Measurements from ENCODE around the gene TET3. TPM values are rescaled to one million over a fixed set of nuclear protein-coding genes. Genes with fewer than 3 reads are reported as not detected.

Gene TET3
- polyA plus RNA-seq, 1 of the 3 experiments (the other 2 are of a cell fraction): 1.6 TPM

DNA sequence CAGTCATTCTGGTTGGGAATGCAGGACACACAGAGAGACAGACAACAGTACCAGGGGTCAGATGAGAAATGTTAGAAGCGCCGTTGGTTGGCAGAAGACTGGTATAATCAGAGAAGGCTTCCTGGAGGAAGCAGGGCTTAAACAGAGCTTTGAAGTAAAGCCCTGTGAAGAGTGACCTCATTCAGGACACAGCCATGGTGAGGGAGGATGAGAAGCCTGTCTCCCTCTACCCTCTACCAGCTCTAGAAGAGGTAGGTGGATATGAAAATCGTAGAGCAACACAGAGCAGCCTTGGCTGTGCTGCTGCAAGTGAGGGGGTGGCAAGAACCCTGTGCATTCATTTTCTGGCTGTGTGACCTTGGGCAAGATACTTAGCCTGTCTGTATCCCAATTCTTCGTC lies 14.2 kb downstream of the TET3 start:
- CTCF ChIA-PET: interaction anchor here (1.4 kb wide), 1 partner anchor 11 kb away, joined by 4 read pairs; no protein-coding TSS in a partner anchor
- H3K36me3 ChIP-seq (replicated peaks in 1 of 2; ENCODE audit: control insufficient read depth in 1 of 2, insufficient read depth in 2 of 2, low read length in 1 of 2): no peaks in the 10 kb centered on the region
- peaks cover 44% of the 10 kb centered on the region for H4K20me1 ChIP-seq (ENCODE audit: insufficient read depth)

DNA sequence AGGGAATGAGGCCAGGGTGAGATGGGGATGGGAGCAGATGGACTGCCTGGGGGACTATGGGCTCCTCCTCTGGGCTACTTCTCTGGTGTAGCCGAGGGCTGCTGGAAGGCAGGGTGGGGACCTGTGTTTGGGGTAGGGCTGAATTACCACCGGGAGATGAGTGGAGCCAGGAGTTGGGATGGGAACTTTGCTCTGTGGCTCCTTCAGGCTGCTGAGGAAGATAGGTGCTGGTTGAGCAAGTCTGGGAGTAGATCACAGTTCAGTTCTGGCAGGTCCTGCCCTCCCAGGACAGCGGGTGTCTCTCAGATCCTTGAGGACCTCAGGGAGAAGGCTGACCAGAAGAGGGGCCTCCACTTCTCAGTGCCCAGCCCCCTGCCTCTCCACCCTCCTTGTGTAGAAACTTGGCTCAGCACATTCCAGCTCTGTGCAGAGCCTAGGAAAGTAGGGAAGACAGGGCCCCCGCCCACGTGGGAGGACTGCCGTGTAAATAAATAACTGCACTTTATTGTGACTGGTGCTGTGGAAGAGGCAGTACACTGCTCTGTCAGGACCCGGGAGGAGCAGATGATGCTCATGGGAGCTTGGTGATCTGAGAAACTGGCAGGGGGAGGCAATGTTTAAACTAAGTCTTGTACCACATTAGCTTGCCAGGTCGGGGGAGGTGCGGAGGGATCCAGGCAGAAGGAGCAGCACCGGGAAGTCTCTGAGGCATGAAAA lies 15.3 kb downstream of the TET3 start:
- H3K9me2 ChIP-seq: no peaks in the 10 kb centered on the region
- CTCF ChIA-PET: interaction anchor here (0.9 to 1.5 kb wide), 2 partner anchors 12 to 13 kb away, joined by 3 to 5 read pairs; no protein-coding TSS in a partner anchor
- TF ChIP-seq, protein P1, sequence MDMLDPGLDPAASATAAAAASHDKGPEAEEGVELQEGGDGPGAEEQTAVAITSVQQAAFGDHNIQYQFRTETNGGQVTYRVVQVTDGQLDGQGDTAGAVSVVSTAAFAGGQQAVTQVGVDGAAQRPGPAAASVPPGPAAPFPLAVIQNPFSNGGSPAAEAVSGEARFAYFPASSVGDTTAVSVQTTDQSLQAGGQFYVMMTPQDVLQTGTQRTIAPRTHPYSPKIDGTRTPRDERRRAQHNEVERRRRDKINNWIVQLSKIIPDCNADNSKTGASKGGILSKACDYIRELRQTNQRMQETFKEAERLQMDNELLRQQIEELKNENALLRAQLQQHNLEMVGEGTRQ (IDR thresholded peaks at IDR 0.05; ENCODE audit: borderline replicate concordance, low read depth, low read length): no peak
- TF ChIP-seq SIN3A (IDR thresholded peaks at IDR 0.05; ENCODE audit: borderline replicate concordance, low read depth, low read length) (no peak), GABPA (IDR thresholded peaks at IDR 0.05; ENCODE audit: low read depth) (no peak)
- TF ChIP-seq, protein P2, sequence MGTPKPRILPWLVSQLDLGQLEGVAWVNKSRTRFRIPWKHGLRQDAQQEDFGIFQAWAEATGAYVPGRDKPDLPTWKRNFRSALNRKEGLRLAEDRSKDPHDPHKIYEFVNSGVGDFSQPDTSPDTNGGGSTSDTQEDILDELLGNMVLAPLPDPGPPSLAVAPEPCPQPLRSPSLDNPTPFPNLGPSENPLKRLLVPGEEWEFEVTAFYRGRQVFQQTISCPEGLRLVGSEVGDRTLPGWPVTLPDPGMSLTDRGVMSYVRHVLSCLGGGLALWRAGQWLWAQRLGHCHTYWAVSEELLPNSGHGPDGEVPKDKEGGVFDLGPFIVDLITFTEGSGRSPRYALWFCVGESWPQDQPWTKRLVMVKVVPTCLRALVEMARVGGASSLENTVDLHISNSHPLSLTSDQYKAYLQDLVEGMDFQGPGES (IDR thresholded peaks at IDR 0.05; ENCODE audit: low read depth, low read length): no peak
- TF ChIP-seq, protein P3, sequence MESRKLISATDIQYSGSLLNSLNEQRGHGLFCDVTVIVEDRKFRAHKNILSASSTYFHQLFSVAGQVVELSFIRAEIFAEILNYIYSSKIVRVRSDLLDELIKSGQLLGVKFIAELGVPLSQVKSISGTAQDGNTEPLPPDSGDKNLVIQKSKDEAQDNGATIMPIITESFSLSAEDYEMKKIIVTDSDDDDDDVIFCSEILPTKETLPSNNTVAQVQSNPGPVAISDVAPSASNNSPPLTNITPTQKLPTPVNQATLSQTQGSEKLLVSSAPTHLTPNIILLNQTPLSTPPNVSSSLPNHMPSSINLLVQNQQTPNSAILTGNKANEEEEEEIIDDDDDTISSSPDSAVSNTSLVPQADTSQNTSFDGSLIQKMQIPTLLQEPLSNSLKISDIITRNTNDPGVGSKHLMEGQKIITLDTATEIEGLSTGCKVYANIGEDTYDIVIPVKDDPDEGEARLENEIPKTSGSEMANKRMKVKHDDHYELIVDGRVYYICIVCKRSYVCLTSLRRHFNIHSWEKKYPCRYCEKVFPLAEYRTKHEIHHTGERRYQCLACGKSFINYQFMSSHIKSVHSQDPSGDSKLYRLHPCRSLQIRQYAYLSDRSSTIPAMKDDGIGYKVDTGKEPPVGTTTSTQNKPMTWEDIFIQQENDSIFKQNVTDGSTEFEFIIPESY (IDR thresholded peaks at IDR 0.05; ENCODE audit: borderline replicate concordance, low read depth): no peak
- POLR2A ChIA-PET: interaction anchor here (1.1 kb wide), 1 partner anchor 13 kb away, joined by 5 read pairs; no protein-coding TSS in a partner anchor
- no peak overlapping the region for H2AFZ ChIP-seq (ENCODE audit: low read depth)
- peaks cover 44% of the 10 kb centered on the region for H4K20me1 ChIP-seq (ENCODE audit: insufficient read depth)
- no peak overlapping the region for H3K4me3 ChIP-seq (ENCODE audit: low read depth in 2 of 2, low read length in 1 of 2)
- no peaks in the 10 kb centered on the region for H3K36me3 ChIP-seq (replicated peaks in 1 of 2; ENCODE audit: control insufficient read depth in 1 of 2, insufficient read depth in 2 of 2, low read length in 1 of 2)
- no peaks in the 10 kb centered on the region for H3K9me3 ChIP-seq
- H3K27ac ChIP-seq (ENCODE audit: low read depth in 2 of 2, low read length in 1 of 2): no peak overlapping the region
- peaks cover 5% of the 10 kb centered on the region; the same call in 1 of the 2 replicates for H3K79me2 ChIP-seq (ENCODE audit: insufficient read depth)
- WGBS (ENCODE audit: low lambda C conversion rate): 80% methylated on average over 7 of the region's 10 CpGs
- no peak overlapping the region for H3K9ac ChIP-seq
- peaks cover 18 to 28% of the 10 kb centered on the region in 2 experiments; a peak in 2 of 4 replicates for H3K4me1 ChIP-seq (ENCODE audit: control insufficient read depth in 1 of 2, insufficient read depth in 2 of 2, low read depth in 1 of 2, low read length in 1 of 2)
- DNase-seq: no peak
- no peak overlapping the region for H3K4me2 ChIP-seq
- no peaks in the 10 kb centered on the region for H3F3A ChIP-seq (replicated peaks; ENCODE audit: insufficient read depth)
- H3K27me3 ChIP-seq (ENCODE audit: insufficient read depth): no peaks in the 10 kb centered on the region

More for the DNA sequence above, 14.2 kb downstream of the TET3 start:
- TF ChIP-seq RXRA (IDR thresholded peaks at IDR 0.05; ENCODE audit: borderline replicate concordance, low read depth): no peak
- TF ChIP-seq, protein P4, sequence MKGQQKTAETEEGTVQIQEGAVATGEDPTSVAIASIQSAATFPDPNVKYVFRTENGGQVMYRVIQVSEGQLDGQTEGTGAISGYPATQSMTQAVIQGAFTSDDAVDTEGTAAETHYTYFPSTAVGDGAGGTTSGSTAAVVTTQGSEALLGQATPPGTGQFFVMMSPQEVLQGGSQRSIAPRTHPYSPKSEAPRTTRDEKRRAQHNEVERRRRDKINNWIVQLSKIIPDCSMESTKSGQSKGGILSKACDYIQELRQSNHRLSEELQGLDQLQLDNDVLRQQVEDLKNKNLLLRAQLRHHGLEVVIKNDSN (IDR thresholded peaks at IDR 0.05; ENCODE audit: borderline replicate concordance, low read depth): no peak
- TF ChIP-seq RAD21 (IDR thresholded peaks at IDR 0.05; ENCODE audit: low read length): no peak
- TF ChIP-seq, protein P5, sequence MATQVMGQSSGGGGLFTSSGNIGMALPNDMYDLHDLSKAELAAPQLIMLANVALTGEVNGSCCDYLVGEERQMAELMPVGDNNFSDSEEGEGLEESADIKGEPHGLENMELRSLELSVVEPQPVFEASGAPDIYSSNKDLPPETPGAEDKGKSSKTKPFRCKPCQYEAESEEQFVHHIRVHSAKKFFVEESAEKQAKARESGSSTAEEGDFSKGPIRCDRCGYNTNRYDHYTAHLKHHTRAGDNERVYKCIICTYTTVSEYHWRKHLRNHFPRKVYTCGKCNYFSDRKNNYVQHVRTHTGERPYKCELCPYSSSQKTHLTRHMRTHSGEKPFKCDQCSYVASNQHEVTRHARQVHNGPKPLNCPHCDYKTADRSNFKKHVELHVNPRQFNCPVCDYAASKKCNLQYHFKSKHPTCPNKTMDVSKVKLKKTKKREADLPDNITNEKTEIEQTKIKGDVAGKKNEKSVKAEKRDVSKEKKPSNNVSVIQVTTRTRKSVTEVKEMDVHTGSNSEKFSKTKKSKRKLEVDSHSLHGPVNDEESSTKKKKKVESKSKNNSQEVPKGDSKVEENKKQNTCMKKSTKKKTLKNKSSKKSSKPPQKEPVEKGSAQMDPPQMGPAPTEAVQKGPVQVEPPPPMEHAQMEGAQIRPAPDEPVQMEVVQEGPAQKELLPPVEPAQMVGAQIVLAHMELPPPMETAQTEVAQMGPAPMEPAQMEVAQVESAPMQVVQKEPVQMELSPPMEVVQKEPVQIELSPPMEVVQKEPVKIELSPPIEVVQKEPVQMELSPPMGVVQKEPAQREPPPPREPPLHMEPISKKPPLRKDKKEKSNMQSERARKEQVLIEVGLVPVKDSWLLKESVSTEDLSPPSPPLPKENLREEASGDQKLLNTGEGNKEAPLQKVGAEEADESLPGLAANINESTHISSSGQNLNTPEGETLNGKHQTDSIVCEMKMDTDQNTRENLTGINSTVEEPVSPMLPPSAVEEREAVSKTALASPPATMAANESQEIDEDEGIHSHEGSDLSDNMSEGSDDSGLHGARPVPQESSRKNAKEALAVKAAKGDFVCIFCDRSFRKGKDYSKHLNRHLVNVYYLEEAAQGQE (IDR thresholded peaks at IDR 0.05; ENCODE audit: low read depth, low read length): no peak
- no peak for TF ChIP-seq ELF1 (IDR thresholded peaks at IDR 0.05)
- no peak for TF ChIP-seq SMC3 (IDR thresholded peaks at IDR 0.05; ENCODE audit: low read depth, low read length)
- no peak for TF ChIP-seq NRF1 (IDR thresholded peaks at IDR 0.05; ENCODE audit: low read depth, low read length)
- no peak for TF ChIP-seq GATA2 (CRISPR knock-in tag; IDR thresholded peaks at IDR 0.05)
- TF ChIP-seq FOXJ3 (CRISPR knock-in tag; IDR thresholded peaks at IDR 0.05): no peak
- TF ChIP-seq MXI1 (IDR thresholded peaks at IDR 0.05; ENCODE audit: low read depth, low read length): no peak
- TF ChIP-seq TCF12 (IDR thresholded peaks at IDR 0.05): no peak
- no peak for TF ChIP-seq SIN3A (IDR thresholded peaks at IDR 0.05; ENCODE audit: borderline replicate concordance, low read depth, low read length)
- Histone ChIP-seq H3K4me1 (ENCODE audit: control insufficient read depth in 1 of 2, insufficient read depth in 2 of 2, low read depth in 1 of 2, low read length in 1 of 2) (peaks cover 16 to 17% of the 10 kb centered on the region in 2 experiments; a peak in 2 of 4 replicates), H2AFZ (ENCODE audit: low read depth) (no peak overlapping the region), H3K4me2 (no peak overlapping the region), H3K9ac (no peak overlapping the region), H3F3A (replicated peaks; ENCODE audit: insufficient read depth) (no peaks in the 10 kb centered on the region), H3K27me3 (ENCODE audit: insufficient read depth) (no peaks in the 10 kb centered on the region), H3K9me2 (no peaks in the 10 kb centered on the region), H3K9me3 (no peaks in the 10 kb centered on the region), H3K4me3 (ENCODE audit: low read depth in 2 of 2, low read length in 1 of 2) (no peak overlapping the region), H3K79me2 (ENCODE audit: insufficient read depth) (peaks cover 15% of the 10 kb centered on the region), H3K27ac (ENCODE audit: low read depth in 2 of 2, low read length in 1 of 2) (no peak overlapping the region)
- POLR2A ChIA-PET: no interaction called here
- DNase-seq: no peak
- WGBS (ENCODE audit: low lambda C conversion rate): 95% methylated on average over 4 of the region's 4 CpGs
